UCSD-AML1 (cell line): ENCODE measurements around the gene RSPRY1.

ENCODE experiments used
- DNase-seq: peaks from one replicate; lab custom pipeline; 2025; ENCODE audit not compliant: unreplicated experiment; lab: John Stamatoyannopoulos, UW

Gene RSPRY1

DNA sequence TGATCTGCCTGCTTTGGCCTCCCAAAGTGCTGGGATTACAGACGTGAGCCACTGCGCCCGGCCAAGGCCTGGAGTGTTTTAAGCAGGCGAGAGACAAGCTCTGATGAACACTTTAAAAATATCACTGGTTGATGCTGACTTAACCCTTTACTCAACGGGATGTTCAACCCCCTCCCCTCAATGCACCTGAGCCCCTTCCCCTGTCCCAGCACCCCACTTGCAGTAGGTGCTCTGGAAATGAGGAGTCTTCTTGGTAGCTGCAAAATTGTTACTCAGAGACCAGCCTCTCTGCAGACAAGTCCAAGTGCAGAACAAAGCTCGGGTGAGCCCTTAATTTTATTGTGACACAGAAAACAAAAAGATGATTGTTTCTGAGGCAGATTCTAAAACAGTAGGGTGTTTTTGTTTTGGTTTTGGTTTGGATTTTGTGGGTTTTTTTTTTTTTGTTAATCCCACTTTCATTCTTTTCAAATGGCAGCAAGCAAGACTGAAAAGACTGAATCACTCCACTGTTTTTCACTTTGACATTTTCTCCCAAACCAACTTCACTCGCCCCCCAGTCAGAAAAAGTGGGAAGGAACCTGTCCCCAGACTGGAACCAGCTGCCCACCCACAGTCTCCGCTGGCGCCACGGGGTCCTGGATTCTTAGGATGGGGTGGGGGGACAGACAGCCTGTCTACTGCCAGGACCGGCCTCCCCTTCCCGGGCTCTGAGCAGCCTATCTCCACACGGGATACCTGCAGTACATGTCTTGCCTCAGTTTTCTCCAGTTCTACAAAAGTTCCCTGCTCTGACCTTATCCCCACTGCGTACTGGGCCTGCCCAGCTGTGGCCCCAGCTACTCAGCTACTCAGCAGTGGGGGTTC is 103.5 kb downstream of the RSPRY1 start:
- DNase-seq, result no peak
